HCT116 (cell line): ENCODE results near the gene PRDX2. TPM values are rescaled to one million over a fixed set of nuclear protein-coding genes. Genes with fewer than 3 reads are reported as not detected.

Source experiments
- ATAC-seq: fragments of 200-7000 bp; cut with Tn5 transposase; 2 replicates; pipeline ENCODE4 v1.9.1; 2020; ENCODE audit warnings: mild to moderate bottlenecking, moderate library complexity
- BruUV-seq: library from RNA; stranded (reverse); fragments of 400-500 nt; replicated peaks from 2 replicates; lab custom pipeline; 2021; lab: Mats Ljungman, UMichigan
- CTCF ChIA-PET: fragments of 300-600 bp; sonication (Branson Sonifier 250); formaldehyde crosslinking; loops from one replicate; lab custom pipeline; 2021; ENCODE audit warnings: antibody characterized with exemption; lab: Charles Lee
- POLR2A ChIA-PET: fragments of 300-600, 350-600 bp; sonication (Branson Sonifier 250); formaldehyde crosslinking; loops from one replicate; lab custom pipeline; 2021; ENCODE audit warnings: antibody characterized with exemption; lab: Charles Lee
- RAD21 ChIA-PET, 2 experiments: fragments of 300-600 bp; sonication (Branson Sonifier 250); formaldehyde crosslinking; loops; one replicate each; lab custom pipeline; 2023; ENCODE audit warnings: low total read pairs in 2 of 2; ENCODE audit not compliant: uncharacterized antibody in 2 of 2, unreplicated experiment in 2 of 2, low non-redundant PET in 1 of 2; lab: Charles Lee
- DNase-seq: peaks from one replicate; pipeline ENCODE4 v3.0.0-alpha.2; 2010; ENCODE audit warnings: low read depth, low spot score
- H2AFZ ChIP-seq: fragments of 200-600 bp; shearing (Covaris generic), sonication (generic); 2 replicates; pipeline ENCODE4 v1.6.1; 2017; ENCODE audit warnings: low read depth, mixed run types, mixed read lengths, antibody characterized with exemption, low read length; ENCODE audit not compliant: poor library complexity, severe bottlenecking
- H3K27ac ChIP-seq: 2 replicates; pipeline ENCODE4 v1.5.1; 2012; ENCODE audit warnings: low read depth, low read length
- H3K27me3 ChIP-seq: fragments of 200-600 bp; sonication (generic); 2 replicates; pipeline ENCODE4 v1.6.1; 2016; ENCODE audit warnings: mixed run types, low read length, mixed read lengths; ENCODE audit not compliant: insufficient read depth
- H3K36me3 ChIP-seq, 2 experiments: fragments of 200-500 bp in 1 of 2; fragments of 200-600 bp in 1 of 2; sonication (Bioruptor generic) in 1 of 2; sonication (generic) in 1 of 2; 2 replicates each; pipeline versions ENCODE4 v1.5.1 to v1.6.1; 2014 to 2016; ENCODE audit warnings: low read length in 2 of 2, inconsistent platforms in 1 of 2, mixed read lengths in 1 of 2, mixed run types in 1 of 2; ENCODE audit not compliant: insufficient read depth in 2 of 2, control insufficient read depth in 1 of 2
- H3K4me1 ChIP-seq, 2 experiments: fragments of 200-600 bp in 1 of 2; sonication (generic) in 1 of 2; 2 replicates each; pipeline versions ENCODE4 v1.5.1 to v1.6.1; 2012 to 2017; ENCODE audit warnings: low read length in 2 of 2, inconsistent platforms in 1 of 2, mild to moderate bottlenecking in 1 of 2, mixed read lengths in 1 of 2, mixed run types in 1 of 2, moderate library complexity in 1 of 2; ENCODE audit not compliant: insufficient read depth in 2 of 2, control insufficient read depth in 1 of 2
- H3K4me2 ChIP-seq: fragments of 200-600 bp; sonication (generic); 2 replicates; pipeline ENCODE4 v1.6.1; 2017; ENCODE audit warnings: mixed run types, low read length, mixed read lengths
- H3K4me3 ChIP-seq, 2 experiments: fragments of 200-600 bp in 1 of 2; sonication (generic) in 1 of 2; replicated peaks in 1 of 2; 2 replicates each; pipeline ENCODE4 v1.5.1; 2011 to 2016; ENCODE audit warnings: low read length in 2 of 2, control low read depth in 1 of 2, low read depth in 1 of 2, mild to moderate bottlenecking in 1 of 2, mixed read lengths in 1 of 2, mixed run types in 1 of 2
- H3K79me2 ChIP-seq: fragments of 200-600 bp; sonication (generic); 2 replicates; pipeline ENCODE4 v1.6.1; 2017; ENCODE audit warnings: mild to moderate bottlenecking, mixed run types, low read length, moderate library complexity, mixed read lengths; ENCODE audit not compliant: insufficient read depth
- H3K9ac ChIP-seq: fragments of 200-600 bp; sonication (generic); 2 replicates; pipeline ENCODE4 v1.6.1; 2016; ENCODE audit warnings: low read length, mixed read lengths
- H3K9me2 ChIP-seq: fragments of 200-600 bp; sonication (generic), shearing (Covaris generic); 2 replicates; pipeline ENCODE4 v1.6.1; 2017; ENCODE audit warnings: mixed run types, mild to moderate bottlenecking, moderate library complexity; ENCODE audit not compliant: insufficient read depth
- H3K9me3 ChIP-seq, 2 experiments: fragments of 200-500 bp in 1 of 2; fragments of 200-600 bp in 1 of 2; sonication (Bioruptor generic) in 1 of 2; sonication (generic) in 1 of 2; 2 replicates each; pipeline ENCODE4 v1.6.1; 2014 to 2017; ENCODE audit warnings: low read length in 2 of 2, mixed read lengths in 2 of 2, inconsistent platforms in 1 of 2, low read depth in 1 of 2, mild to moderate bottlenecking in 1 of 2, mixed run types in 1 of 2, moderate library complexity in 1 of 2; ENCODE audit not compliant: control insufficient read depth in 1 of 2, insufficient read depth in 1 of 2
- H4K20me1 ChIP-seq: fragments of 200-600 bp; sonication (generic), shearing (Covaris generic); 2 replicates; pipeline ENCODE4 v1.6.1; 2017; ENCODE audit warnings: mixed run types, mild to moderate bottlenecking, moderate library complexity; ENCODE audit not compliant: insufficient read depth
- POLR2AphosphoS5 ChIP-seq: IDR thresholded peaks from 2 replicates; pipeline ENCODE4 v1.6.1; 2011; ENCODE audit warnings: mild to moderate bottlenecking, low read depth, low read length, moderate library complexity
- SP1 ChIP-seq: IDR thresholded peaks from 2 replicates; pipeline ENCODE4 v1.6.1; 2012; ENCODE audit warnings: low read depth
- ZNF274 ChIP-seq: fragments of 200-500 bp; sonication (Bioruptor generic); IDR thresholded peaks from 2 replicates; pipeline ENCODE4 v1.6.1; 2014; ENCODE audit warnings: mild to moderate bottlenecking, low read depth, low read length, inconsistent platforms
- intact Hi-C: fragments of 100-400 bp; cut with micrococcal nuclease; formaldehyde crosslinking; loops from 2 replicates; pipeline ENCODE4 v1.10.0; 2022
- total RNA-seq: library from RNA; stranded (reverse); gene quantifications from one replicate; pipeline ENCODE4 v1.2.1, GENCODE V29; 2021; ENCODE audit not compliant: unreplicated experiment
- TF ChIP-seq, protein P1 (sequence below): IDR thresholded peaks from 2 replicates; pipeline ENCODE4 v1.6.1; 2012; ENCODE audit warnings: low read depth

PRDX2 gene
- total RNA-seq, 1 experiment from 2014 or later: 387 TPM

- POLR2A ChIA-PET: interaction anchor here (0.7 to 2.3 kb wide), 4 partner anchors 10 to 121 kb away, joined by 3 to 19 read pairs (median 4); partner anchors contain the start of genes JUNB and RTBDN
Observed at GRCh38 chr19:12802267-12803106, 887 bp upstream of the PRDX2 start.

More at GRCh38 chr19:12802267-12803106, 887 bp upstream of the PRDX2 start:
- peak overlapping the region; percentile 100 for H3K4me2 ChIP-seq
- peak overlapping the region; percentile 94 for H3K9ac ChIP-seq
- no TSS peak for BruUV-seq
- intact Hi-C loops: loop anchor here (5.0 kb wide), 1 partner anchor 35 kb away; the partner anchor contains the start of gene MAST1
- DNase-seq (no peak), ATAC-seq (no peak)
- H2AFZ ChIP-seq: peak overlapping the region; percentile 61
- no peaks in the 10 kb centered on the region for H4K20me1 ChIP-seq
- H3K27me3 ChIP-seq: no peaks in the 10 kb centered on the region
- H3K79me2 ChIP-seq: peaks cover 35% of the 10 kb centered on the region
- no peaks in the 10 kb centered on the region for H3K9me3 ChIP-seq
- no peaks in the 10 kb centered on the region for H3K9me2 ChIP-seq
- H3K4me1 ChIP-seq: peaks cover 20 to 42% of the 10 kb centered on the region in 2 experiments; a peak in 3 of 4 replicates
- TF ChIP-seq SP1: no peak
- no peak for TF ChIP-seq POLR2AphosphoS5
- TF ChIP-seq ZNF274: no peak
- TF ChIP-seq, protein P1, sequence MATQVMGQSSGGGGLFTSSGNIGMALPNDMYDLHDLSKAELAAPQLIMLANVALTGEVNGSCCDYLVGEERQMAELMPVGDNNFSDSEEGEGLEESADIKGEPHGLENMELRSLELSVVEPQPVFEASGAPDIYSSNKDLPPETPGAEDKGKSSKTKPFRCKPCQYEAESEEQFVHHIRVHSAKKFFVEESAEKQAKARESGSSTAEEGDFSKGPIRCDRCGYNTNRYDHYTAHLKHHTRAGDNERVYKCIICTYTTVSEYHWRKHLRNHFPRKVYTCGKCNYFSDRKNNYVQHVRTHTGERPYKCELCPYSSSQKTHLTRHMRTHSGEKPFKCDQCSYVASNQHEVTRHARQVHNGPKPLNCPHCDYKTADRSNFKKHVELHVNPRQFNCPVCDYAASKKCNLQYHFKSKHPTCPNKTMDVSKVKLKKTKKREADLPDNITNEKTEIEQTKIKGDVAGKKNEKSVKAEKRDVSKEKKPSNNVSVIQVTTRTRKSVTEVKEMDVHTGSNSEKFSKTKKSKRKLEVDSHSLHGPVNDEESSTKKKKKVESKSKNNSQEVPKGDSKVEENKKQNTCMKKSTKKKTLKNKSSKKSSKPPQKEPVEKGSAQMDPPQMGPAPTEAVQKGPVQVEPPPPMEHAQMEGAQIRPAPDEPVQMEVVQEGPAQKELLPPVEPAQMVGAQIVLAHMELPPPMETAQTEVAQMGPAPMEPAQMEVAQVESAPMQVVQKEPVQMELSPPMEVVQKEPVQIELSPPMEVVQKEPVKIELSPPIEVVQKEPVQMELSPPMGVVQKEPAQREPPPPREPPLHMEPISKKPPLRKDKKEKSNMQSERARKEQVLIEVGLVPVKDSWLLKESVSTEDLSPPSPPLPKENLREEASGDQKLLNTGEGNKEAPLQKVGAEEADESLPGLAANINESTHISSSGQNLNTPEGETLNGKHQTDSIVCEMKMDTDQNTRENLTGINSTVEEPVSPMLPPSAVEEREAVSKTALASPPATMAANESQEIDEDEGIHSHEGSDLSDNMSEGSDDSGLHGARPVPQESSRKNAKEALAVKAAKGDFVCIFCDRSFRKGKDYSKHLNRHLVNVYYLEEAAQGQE: no peak
- TF ChIP-seq, all 23 proteins: peak for 0
- H3K36me3 ChIP-seq: peaks cover 4 to 19% of the 10 kb centered on the region in 2 experiments; a peak in 3 of 4 replicates
- ChIA-PET RAD21 (no interaction called here), CTCF (interaction anchor here (1.6 kb wide), 1 partner anchor 42 kb away, joined by 4 read pairs; no protein-coding TSS in a partner anchor)
- H3K4me3 ChIP-seq: peak overlapping the region; percentile 93 to 97
- peak overlapping the region; percentile 86 for H3K27ac ChIP-seq
